CD14-positive monocyte (primary cell): ENCODE data around the gene TRAPPC12. TPM values are rescaled to one million over a fixed set of nuclear protein-coding genes. Genes with fewer than 3 reads are reported as not detected.
A peak's percentile ranks its signal among the peaks of the same experiment; 100 is the strongest.

ENCODE experiments used
- DNase-seq, 3 donors: peaks; one replicate each; pipeline ENCODE4 v3.0.0-alpha.2; 2011 to 2022
- H2AFZ ChIP-seq: 2 replicates; pipeline ENCODE4 v1.6.0; 2012; ENCODE audit warnings: mild to moderate bottlenecking, low read depth, low read length, inconsistent platforms; ENCODE audit not compliant: insufficient read depth, poor library complexity, severe bottlenecking
- H3K27ac ChIP-seq, 2 donors: 1 replicate in 1 of 2; 2 replicates in 1 of 2; pipeline ENCODE4 v1.5.1; 2012 to 2013; ENCODE audit warnings: low read length in 2 of 2, control low read depth in 1 of 2, inconsistent platforms in 1 of 2, low read depth in 1 of 2, mild to moderate bottlenecking in 1 of 2
- H3K27me3 ChIP-seq, 2 donors: one replicate each; pipeline versions ENCODE4 v1.6.0 to v1.6.1; 2011 to 2013; ENCODE audit warnings: low read length in 2 of 2; ENCODE audit not compliant: control insufficient read depth in 2 of 2, insufficient read depth in 2 of 2
- H3K36me3 ChIP-seq, 2 donors: replicated peaks in 1 of 2; 1 replicate in 1 of 2; 2 replicates in 1 of 2; pipeline versions ENCODE4 v1.5.1 to v1.6.1; 2012 to 2013; ENCODE audit warnings: low read length in 2 of 2, control low read depth in 1 of 2, inconsistent platforms in 1 of 2, mild to moderate bottlenecking in 1 of 2; ENCODE audit not compliant: insufficient read depth in 2 of 2, control insufficient read depth in 1 of 2
- H3K4me1 ChIP-seq, 2 donors: 1 replicate in 1 of 2; 2 replicates in 1 of 2; pipeline versions ENCODE4 v1.5.1 to v1.6.1; 2012 to 2013; ENCODE audit warnings: low read length in 2 of 2, control low read depth in 1 of 2, inconsistent platforms in 1 of 2, mild to moderate bottlenecking in 1 of 2, moderate library complexity in 1 of 2; ENCODE audit not compliant: insufficient read depth in 2 of 2, control insufficient read depth in 1 of 2
- H3K4me2 ChIP-seq: replicated peaks from 2 replicates; pipeline ENCODE3; 2012; ENCODE audit warnings: low read length, moderate library complexity, mild to moderate bottlenecking; ENCODE audit not compliant: poor library complexity, severe bottlenecking; ENCODE audit errors: extremely low read depth
- H3K4me3 ChIP-seq, 3 experiments: fragments of 200-600 bp in 1 of 3; sonication (generic) in 1 of 3; replicated peaks in 1 of 3; 1 replicate in 2 of 3; 2 replicates in 1 of 3; pipeline ENCODE4 v1.5.1; 2011 to 2013; ENCODE audit warnings: low read length in 3 of 3, mild to moderate bottlenecking in 3 of 3, control low read depth in 2 of 3, low read depth in 2 of 3, inconsistent platforms in 1 of 3, moderate library complexity in 1 of 3
- H3K79me2 ChIP-seq: 2 replicates; pipeline ENCODE4 v1.6.0; 2012; ENCODE audit warnings: mild to moderate bottlenecking, control low read depth, inconsistent platforms, low read length, moderate library complexity; ENCODE audit not compliant: insufficient read depth
- H3K9ac ChIP-seq: 2 replicates; pipeline ENCODE4 v1.6.0; 2017; ENCODE audit warnings: low read length, mild to moderate bottlenecking; ENCODE audit not compliant: insufficient read depth, poor library complexity, severe bottlenecking
- H3K9me3 ChIP-seq, 2 donors: replicated peaks in 1 of 2; 1 replicate in 1 of 2; 2 replicates in 1 of 2; pipeline versions ENCODE4 v1.5.1 to v1.6.1; 2012 to 2013; ENCODE audit warnings: low read length in 2 of 2, control low read depth in 1 of 2; ENCODE audit not compliant: control insufficient read depth in 1 of 2, insufficient read depth in 1 of 2
- H4K20me1 ChIP-seq: 2 replicates; pipeline ENCODE4 v1.6.0; 2012; ENCODE audit warnings: mild to moderate bottlenecking, low read length, control low read depth, moderate library complexity; ENCODE audit not compliant: insufficient read depth
- H3K27ac Mint-ChIP-seq, 7 donors: one replicate each; pipeline ENCODE4 v1.8.0; 2020; ENCODE audit warnings: mild to moderate bottlenecking in 7 of 7, mixed read lengths in 7 of 7, moderate library complexity in 6 of 7, inconsistent platforms in 2 of 7
- H3K27me3 Mint-ChIP-seq, 3 donors: one replicate each; pipeline ENCODE4 v1.8.0; 2021 to 2022; ENCODE audit warnings: low read depth in 3 of 3, mild to moderate bottlenecking in 3 of 3, mixed read lengths in 3 of 3, moderate library complexity in 3 of 3, inconsistent platforms in 1 of 3
- H3K36me3 Mint-ChIP-seq, 2 donors: one replicate each; pipeline ENCODE4 v1.8.0; 2020; ENCODE audit warnings: mixed read lengths in 2 of 2, inconsistent platforms in 1 of 2, mild to moderate bottlenecking in 1 of 2
- H3K4me1 Mint-ChIP-seq: one replicate; pipeline ENCODE4 v1.8.0; 2020; ENCODE audit warnings: mild to moderate bottlenecking, mixed read lengths
- H3K4me3 Mint-ChIP-seq, 2 donors: one replicate each; pipeline ENCODE4 v1.8.0; 2020; ENCODE audit warnings: mild to moderate bottlenecking in 2 of 2, mixed read lengths in 2 of 2, moderate library complexity in 1 of 2
- H3K9me3 Mint-ChIP-seq, 7 donors: one replicate each; pipeline ENCODE4 v1.8.0; 2020 to 2022; ENCODE audit warnings: mixed read lengths in 7 of 7, mild to moderate bottlenecking in 6 of 7, moderate library complexity in 6 of 7, inconsistent platforms in 2 of 7
- WGBS: methylation state at CpG from one replicate; pipeline ENCODE4 v1.1.5; 2013; ENCODE audit warnings: missing lambda C conversion rate; ENCODE audit not compliant: insufficient coverage; 5-methylcytosine and 5-hydroxymethylcytosine counted together
- intact Hi-C, 2 donors: fragments of 100-400 bp; cut with micrococcal nuclease; formaldehyde crosslinking; loops; one replicate each; pipeline versions ENCODE4 v1.15.0 to v1.15.1; 2023
- polyA plus RNA-seq, 3 donors: library from polyadenylated mRNA; depleted of rRNA in 1 of 3; unstranded in 2 of 3; stranded (reverse) in 1 of 3; fragments of 300-500 nt in 2 of 3; fragments of >200 nt in 1 of 3; fragmentation: Illumina TruSeq in 2 of 3; gene quantifications; 1 replicate in 2 of 3; 2 replicates in 1 of 3; pipeline ENCODE4 v1.2.3, GENCODE V29; 2012 to 2021
- TF ChIP-seq, protein P1 (sequence below): fragments of 200-600 bp; IDR thresholded peaks from one replicate; pipeline ENCODE4 v1.8.0; 2022; ENCODE audit warnings: antibody characterized with exemption, mild to moderate bottlenecking

Gene TRAPPC12
- polyA plus RNA-seq, 3 donors: 26.6 to 72.1 (median 44.7) TPM

DNA sequence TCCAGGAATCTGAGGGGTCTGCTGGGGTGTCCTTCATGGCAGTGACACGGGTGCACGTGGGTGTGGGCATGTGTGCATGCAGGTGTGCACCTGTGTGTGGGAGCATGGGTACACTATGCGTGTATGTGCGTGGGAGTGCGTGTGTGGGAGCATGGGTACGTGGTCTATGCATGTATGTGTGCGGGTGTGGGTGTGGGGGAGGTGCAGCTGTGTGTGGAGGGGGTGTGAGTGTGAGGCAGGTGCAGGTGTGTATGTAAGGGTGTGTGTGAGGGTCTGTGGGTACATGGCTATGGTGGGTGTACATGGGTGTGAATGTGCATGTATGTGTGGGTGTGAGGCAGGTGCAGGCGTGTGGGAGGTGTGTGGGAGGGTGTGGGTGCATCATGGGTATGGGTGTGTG lies 38.2 kb upstream of the TRAPPC12 start:
- Histone ChIP-seq H2AFZ (no peak overlapping the region), H3K36me3 (peaks cover 8 to 26% of the 10 kb centered on the region in 2 donors), H3K4me3 (no peak overlapping the region), H3K9ac (no peak overlapping the region), H3K27ac (no peak overlapping the region), H4K20me1 (no peaks in the 10 kb centered on the region), H3K4me2 (no peak overlapping the region), H3K79me2 (no peaks in the 10 kb centered on the region), H3K9me3 (peaks cover 0 to 13% of the 10 kb centered on the region in 2 donors), H3K4me1 (no peaks in the 10 kb centered on the region), H3K27me3 (no peaks in the 10 kb centered on the region)
- Mint-ChIP-seq H3K9me3 (peaks cover 1 to 21% (median 7%) of the 10 kb centered on the region in 7 donors), H3K36me3 (peaks cover 34 to 38% of the 10 kb centered on the region in 2 donors), H3K27me3 (peaks cover 0 to 1% (median 0%) of the 10 kb centered on the region in 3 donors), H3K4me1 (no peaks in the 10 kb centered on the region), H3K27ac (no peak overlapping the region), H3K4me3 (peak overlapping the region in 1 of 2 donors; percentile 60)
- WGBS: 98% methylated on average over 8 of the region's 8 CpGs
- DNase-seq: no peak
- intact Hi-C loops: no loop called here
- TF ChIP-seq, protein P1, sequence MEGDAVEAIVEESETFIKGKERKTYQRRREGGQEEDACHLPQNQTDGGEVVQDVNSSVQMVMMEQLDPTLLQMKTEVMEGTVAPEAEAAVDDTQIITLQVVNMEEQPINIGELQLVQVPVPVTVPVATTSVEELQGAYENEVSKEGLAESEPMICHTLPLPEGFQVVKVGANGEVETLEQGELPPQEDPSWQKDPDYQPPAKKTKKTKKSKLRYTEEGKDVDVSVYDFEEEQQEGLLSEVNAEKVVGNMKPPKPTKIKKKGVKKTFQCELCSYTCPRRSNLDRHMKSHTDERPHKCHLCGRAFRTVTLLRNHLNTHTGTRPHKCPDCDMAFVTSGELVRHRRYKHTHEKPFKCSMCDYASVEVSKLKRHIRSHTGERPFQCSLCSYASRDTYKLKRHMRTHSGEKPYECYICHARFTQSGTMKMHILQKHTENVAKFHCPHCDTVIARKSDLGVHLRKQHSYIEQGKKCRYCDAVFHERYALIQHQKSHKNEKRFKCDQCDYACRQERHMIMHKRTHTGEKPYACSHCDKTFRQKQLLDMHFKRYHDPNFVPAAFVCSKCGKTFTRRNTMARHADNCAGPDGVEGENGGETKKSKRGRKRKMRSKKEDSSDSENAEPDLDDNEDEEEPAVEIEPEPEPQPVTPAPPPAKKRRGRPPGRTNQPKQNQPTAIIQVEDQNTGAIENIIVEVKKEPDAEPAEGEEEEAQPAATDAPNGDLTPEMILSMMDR: no peak

DNA sequence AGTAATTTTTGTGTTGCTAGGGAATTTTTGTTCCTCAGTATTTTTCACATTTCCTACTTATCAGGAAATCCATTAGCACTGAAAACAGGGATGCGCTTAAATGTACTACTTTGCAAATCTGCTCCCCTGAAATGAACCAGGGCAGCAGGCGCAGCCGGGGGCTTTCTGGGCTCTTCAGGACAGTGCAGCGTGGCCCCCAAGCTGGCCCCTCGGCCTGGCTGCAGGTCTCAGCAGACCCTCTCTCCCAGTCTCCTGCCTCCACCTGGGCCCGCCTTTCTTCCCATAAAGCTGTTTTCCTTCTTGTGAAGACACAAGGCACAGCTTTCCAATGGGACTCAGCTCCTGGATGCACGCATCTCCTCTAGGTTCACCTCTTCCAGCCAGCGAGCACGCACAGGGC lies 37.2 kb upstream of the TRAPPC12 start:
- 97% methylated on average over 8 of the region's 9 CpGs for WGBS
- Mint-ChIP-seq H3K27me3 (peaks cover 0 to 1% (median 0%) of the 10 kb centered on the region in 3 donors), H3K4me1 (no peaks in the 10 kb centered on the region), H3K9me3 (peaks cover 1 to 18% (median 4%) of the 10 kb centered on the region in 7 donors), H3K4me3 (no peak overlapping the region), H3K36me3 (peaks cover 39 to 41% of the 10 kb centered on the region in 2 donors), H3K27ac (no peak overlapping the region)
- TF ChIP-seq, protein P1: no peak
- peaks cover 11 to 28% of the 10 kb centered on the region in 2 donors for H3K36me3 ChIP-seq
- peaks cover 0 to 12% of the 10 kb centered on the region in 2 donors for H3K9me3 ChIP-seq
- no peak overlapping the region for H3K27ac ChIP-seq
- DNase-seq: no peak
- no peaks in the 10 kb centered on the region for H3K27me3 ChIP-seq
- no peaks in the 10 kb centered on the region for H3K4me1 ChIP-seq
- H3K4me2 ChIP-seq: no peak overlapping the region
- no peak overlapping the region for H3K9ac ChIP-seq
- no peak overlapping the region for H3K4me3 ChIP-seq
- H2AFZ ChIP-seq: no peak overlapping the region
- intact Hi-C loops: no loop called here
- H4K20me1 ChIP-seq: no peaks in the 10 kb centered on the region
- no peaks in the 10 kb centered on the region for H3K79me2 ChIP-seq
